OCI-LY3 (cell line): ENCODE data around the gene TDP1.

Experiments used
- EZH2phosphoT487 ChIP-seq: fragments of 200-600 bp; shearing (Covaris generic); IDR thresholded peaks from 2 replicates; pipeline ENCODE4 v1.6.1; 2018; ENCODE audit warnings: antibody characterized with exemption, mixed run types, low read depth
- TF ChIP-seq, protein P1 (sequence below): fragments of 200-600, 300-600 bp; sonication (generic); IDR thresholded peaks from 2 replicates; pipeline ENCODE4 v1.5.1; 2014; ENCODE audit warnings: antibody characterized with exemption, low read length, low read depth

DNA sequence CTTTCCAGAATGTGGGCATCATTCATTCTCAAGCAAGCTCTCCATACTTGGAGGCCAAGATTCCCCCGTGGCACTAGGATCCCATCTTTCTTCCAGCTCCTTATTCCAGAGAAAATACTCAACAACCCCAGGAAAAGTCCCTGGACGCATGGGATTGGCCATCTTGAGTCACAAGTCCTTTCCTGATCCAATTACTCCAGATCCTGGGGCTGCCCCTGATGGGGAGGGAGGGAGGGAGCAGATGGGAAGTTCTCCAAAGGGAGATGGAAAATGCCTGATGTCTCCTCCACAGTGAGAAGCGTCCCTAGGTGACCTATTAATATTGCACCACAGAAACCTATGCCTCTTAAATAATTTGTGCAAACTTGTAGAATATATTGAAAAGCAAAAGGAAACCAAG lies 93.7 kb downstream of the TDP1 start:
- no peak for TF ChIP-seq EZH2phosphoT487
- TF ChIP-seq, protein P1, sequence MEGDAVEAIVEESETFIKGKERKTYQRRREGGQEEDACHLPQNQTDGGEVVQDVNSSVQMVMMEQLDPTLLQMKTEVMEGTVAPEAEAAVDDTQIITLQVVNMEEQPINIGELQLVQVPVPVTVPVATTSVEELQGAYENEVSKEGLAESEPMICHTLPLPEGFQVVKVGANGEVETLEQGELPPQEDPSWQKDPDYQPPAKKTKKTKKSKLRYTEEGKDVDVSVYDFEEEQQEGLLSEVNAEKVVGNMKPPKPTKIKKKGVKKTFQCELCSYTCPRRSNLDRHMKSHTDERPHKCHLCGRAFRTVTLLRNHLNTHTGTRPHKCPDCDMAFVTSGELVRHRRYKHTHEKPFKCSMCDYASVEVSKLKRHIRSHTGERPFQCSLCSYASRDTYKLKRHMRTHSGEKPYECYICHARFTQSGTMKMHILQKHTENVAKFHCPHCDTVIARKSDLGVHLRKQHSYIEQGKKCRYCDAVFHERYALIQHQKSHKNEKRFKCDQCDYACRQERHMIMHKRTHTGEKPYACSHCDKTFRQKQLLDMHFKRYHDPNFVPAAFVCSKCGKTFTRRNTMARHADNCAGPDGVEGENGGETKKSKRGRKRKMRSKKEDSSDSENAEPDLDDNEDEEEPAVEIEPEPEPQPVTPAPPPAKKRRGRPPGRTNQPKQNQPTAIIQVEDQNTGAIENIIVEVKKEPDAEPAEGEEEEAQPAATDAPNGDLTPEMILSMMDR = no peak
